GM21825 (cell line): ENCODE results near the gene SH3YL1.
"Not testable (repeated sequence)": the region's sequence is repeated elsewhere in the genome, so short reads cannot be mapped to it uniquely, and the experiment has no call there.

Experiments used
- ATAC-seq: cut with Tn5 transposase; IDR thresholded peaks from one replicate; pipeline ENCODE4 v1.9.1; 2021; ENCODE audit warnings: mild to moderate bottlenecking, moderate library complexity; ENCODE audit not compliant: unreplicated experiment

Gene SH3YL1

GRCh38 chr2:184695-185094 lies 79.1 kb downstream of the SH3YL1 start:
- ATAC-seq = no peak

DNA sequence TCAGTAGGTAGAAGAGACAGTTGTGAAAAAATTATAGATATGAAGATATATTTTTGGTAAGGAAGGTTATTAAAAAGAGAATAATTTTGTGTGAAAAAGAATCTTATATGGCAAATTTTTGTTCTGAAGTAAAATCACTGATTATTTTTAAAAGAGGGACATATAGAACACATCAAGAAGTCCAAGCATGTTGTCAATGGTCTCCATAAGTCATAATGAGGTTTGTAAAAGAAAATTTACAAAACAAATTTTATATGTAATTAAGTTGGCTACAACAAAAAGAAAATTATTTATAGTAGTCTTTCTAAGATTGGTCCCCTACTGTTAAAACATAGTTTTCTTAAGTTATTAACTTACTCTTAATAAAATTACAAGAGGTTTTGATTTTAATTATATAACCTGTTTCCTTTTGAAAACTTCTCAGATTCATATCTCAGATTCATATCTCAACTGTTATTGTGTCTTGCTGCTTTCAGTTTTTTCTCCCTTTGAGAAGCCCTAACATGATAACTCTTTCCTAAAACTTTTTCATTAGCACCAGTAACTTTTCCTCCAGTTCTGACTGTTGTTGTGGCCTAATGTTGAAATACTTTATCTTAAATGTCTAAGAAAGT lies 81.2 kb downstream of the SH3YL1 start:
- no peak for ATAC-seq

GRCh38 chr2:180311-180710 lies 83.5 kb downstream of the SH3YL1 start:
- no peak for ATAC-seq

DNA sequence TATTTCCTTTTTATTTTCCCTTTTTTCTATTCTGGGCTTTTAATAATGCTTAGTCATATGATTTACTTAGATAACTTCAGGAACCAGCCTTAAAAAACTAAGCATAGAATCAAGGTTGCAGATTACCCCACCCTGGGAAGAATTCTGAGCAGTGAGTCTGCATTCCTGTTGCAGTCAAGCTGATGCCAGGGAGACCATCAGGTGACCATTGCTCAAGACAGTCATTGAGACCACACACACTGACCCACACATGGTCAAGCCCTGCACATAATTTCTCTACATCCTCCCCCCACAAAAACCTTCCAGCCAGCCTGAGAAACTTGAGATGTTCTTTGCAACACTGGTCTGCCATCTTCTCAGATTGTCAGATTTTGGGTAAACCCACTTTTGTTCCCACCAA lies 83.9 kb downstream of the SH3YL1 start:
- ATAC-seq = no peak

DNA sequence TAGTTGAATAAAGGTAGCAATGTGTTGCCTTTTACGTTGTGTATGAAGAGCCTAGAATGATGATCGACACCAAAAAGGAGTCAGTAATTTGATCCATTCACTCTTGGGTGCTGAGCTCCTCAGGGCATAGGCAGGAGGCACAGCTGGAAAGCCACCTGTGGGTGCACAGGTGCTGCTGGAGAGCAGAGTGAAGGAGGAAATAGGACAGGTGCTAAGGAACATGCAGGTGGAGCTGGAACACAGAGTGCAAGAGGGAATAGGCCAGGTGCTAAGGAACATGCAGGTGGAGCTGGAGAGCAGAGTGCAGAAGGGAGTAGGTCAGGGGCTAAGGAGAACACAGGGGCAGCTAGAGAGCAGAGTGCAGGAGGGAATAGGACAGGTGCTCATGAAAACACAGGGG lies 86.1 kb downstream of the SH3YL1 start:
- no peak for ATAC-seq

- ATAC-seq = no peak
Measured at GRCh38 chr2:176917-177316, 86.9 kb downstream of the SH3YL1 start.

DNA sequence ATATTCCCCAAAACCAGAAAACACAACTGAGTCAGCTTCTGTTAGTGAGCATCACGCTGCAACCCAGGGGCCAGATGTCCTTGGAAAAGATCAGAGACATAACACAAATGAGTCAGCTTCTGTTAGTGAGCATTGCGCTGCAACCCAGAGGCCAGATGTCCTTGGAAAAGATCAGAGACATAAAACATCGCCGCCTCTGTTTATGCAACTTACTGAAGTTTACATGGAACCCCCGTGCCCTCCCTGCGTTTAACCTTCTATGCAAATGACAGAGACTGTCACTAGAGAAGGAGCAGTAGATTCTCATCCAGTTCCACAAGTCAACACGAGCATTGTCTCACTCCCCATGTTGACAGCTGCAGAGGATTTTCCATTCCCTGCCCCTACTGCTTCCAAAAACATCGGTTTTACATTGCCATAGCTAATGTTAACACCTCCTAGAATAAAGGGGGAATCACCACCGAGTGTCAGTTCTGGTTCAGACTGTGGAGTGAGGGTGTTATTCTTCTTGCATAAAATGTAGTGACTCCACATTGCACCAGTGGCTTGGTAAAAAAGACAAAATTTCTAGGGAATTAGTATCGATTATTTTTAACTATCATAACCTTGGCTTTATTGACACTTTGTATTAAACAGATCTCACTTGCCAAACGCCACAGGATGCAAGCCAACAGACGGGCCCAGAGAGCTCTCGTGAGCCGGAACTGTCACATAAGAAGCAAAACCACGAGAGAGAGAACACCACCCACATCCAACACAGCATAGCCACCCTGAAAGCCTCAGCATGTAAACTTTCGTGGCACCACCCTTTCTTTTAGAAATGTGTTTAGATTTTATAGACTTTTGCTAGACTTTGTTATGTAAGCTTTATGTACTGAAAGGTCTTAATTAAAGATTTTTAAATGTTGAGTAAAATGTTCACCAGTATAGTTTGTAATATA lies 87.7 kb downstream of the SH3YL1 start:
- ATAC-seq = no peak

- no peak for ATAC-seq
Measured at GRCh38 chr2:175161-175786, 88.6 kb downstream of the SH3YL1 start.

DNA sequence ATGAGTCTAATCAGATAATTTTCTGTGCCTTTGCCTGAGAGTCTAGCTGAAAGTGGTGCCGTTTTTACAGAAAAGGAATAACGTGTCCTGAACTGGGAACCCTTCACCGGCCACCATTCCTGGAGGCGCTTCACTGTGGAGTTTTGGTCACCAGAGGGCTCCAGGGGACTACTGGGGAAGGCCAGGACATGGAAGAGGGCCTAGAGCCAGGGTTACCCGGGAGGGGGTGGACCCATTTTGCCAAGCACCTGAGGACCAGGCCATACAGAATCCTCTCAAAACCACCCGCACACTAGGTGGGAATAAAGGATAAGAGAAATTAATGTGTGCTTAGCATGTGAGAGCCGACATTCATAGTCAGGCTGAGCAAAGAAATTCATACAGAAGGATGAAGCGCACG lies 91.7 kb downstream of the SH3YL1 start:
- ATAC-seq = not testable (repeated sequence)

GRCh38 chr2:169741-170140 lies 94.1 kb downstream of the SH3YL1 start:
- ATAC-seq = no peak
